Melanocyte of skin (primary cell): ENCODE measurements around the gene ITLN1. TPM values are rescaled to one million over a fixed set of nuclear protein-coding genes. Genes with fewer than 3 reads are reported as not detected.

Experiments used
- total RNA-seq, 2 donors: library from RNA; depleted of rRNA; stranded (reverse); fragments of >200 nt; gene quantifications; 2 replicates each; pipeline ENCODE4 v1.2.3, GENCODE V29; 2012

ITLN1 gene
- not detected for total RNA-seq

GRCh38 chr1:160885042-160885441 is at the start of gene ITLN1:
Gene ITLN1 (minus strand): TSS chr1:160885180. CDS start chr1:160884877, 303 bp downstream.

DNA sequence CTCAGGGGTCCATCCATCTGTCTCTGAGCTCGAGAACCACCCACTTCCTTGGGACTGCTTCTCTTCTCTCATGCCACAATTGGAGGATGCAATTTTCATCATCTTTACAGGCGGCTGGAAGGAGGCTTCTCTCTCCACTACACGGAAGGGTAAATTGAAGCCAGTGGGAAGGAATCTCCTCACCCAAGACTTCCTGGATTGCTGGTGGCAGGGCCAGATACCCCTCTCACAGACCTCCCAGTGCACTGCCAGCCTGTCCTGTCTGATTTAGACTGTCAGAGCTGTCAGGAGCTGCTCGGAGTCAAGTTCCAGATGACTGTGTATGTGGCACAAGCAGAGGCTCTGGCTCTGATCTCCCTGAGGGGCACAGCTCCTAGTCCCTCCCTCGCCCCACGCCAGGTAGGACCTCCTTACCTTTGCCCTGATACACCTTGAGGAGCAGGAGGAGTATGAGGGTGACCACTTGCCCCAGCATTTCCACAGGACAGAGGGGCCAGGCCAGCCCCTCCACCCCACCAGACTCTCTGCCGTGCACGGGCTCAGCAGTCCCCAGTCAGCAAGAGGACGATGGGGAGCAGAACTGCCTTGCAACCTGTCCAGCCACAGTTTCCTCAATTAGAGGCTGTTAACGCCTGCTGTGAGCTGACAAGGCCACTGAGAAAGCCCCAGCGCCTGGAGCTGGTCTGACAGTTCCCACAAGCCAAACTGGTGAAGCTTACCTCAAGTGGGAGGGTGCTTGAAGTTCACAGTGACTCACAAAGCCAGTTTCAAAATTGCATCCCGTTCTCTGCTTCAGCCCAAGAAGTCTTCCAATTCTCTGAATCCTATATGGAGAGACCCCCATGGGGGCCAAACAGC is 22.5 kb downstream of the ITLN1 start, which contains the start of gene CD244:
TSS of gene CD244 (minus strand) at position 685 of the 858 bp plus-strand sequence. CDS start at position 475, 210 bp downstream.

Other genes starting within 250 kb of the ITLN1 start
- not detected for gene SLAMF1, start 238.1 kb downstream of the ITLN1 start, total RNA-seq
- gene CD48, start 173.4 kb downstream of the ITLN1 start, total RNA-seq: not detected
- under 1 TPM in 1 of 2 donors, not detected in 1; 0.33 TPM for gene SLAMF7, start 145.9 kb downstream of the ITLN1 start, total RNA-seq
- not detected for gene LY9, start 89.0 kb downstream of the ITLN1 start, total RNA-seq
- gene CD244, start 22.3 kb downstream of the ITLN1 start, total RNA-seq: under 1 TPM in 1 of 2 donors, not detected in 1; 0.33 TPM
- gene ITLN2, start 69.6 kb upstream of the ITLN1 start, total RNA-seq: not detected
- 10 to 100 TPM; 13.4 to 47.0 TPM for gene F11R, start 136.0 kb upstream of the ITLN1 start, total RNA-seq
- 1 to 10 TPM; 2.7 to 6.9 TPM for gene TSTD1, start 153.8 kb upstream of the ITLN1 start, total RNA-seq
- 10 to 100 TPM; 75.0 to 92.9 TPM for gene USF1, start 160.8 kb upstream of the ITLN1 start, total RNA-seq
- under 1 TPM in 1 of 2 donors, not detected in 1; under 0.01 TPM for gene ARHGAP30, start 184.7 kb upstream of the ITLN1 start, total RNA-seq
- gene NECTIN4, start 204.4 kb upstream of the ITLN1 start, total RNA-seq: under 1 TPM in 1 of 2 donors, not detected in 1; 0.69 TPM
- 1 to 10 TPM in 1 of 2 donors, under 1 TPM in 1; under 0.01 to 1.7 TPM for gene KLHDC9, start 213.2 kb upstream of the ITLN1 start, total RNA-seq
- gene PFDN2, start 232.9 kb upstream of the ITLN1 start, total RNA-seq: 10 to 100 TPM; 24.4 to 38.0 TPM
- gene NIT1, start 232.9 kb upstream of the ITLN1 start, total RNA-seq: 10 to 100 TPM; 29.9 to 30.3 TPM
- 10 to 100 TPM; 28.6 to 40.0 TPM for gene DEDD, start 247.5 kb upstream of the ITLN1 start, total RNA-seq